ENCODE measurements around the gene PARD6A. TPM values are rescaled to one million over a fixed set of nuclear protein-coding genes. Genes with fewer than 3 reads are reported as not detected.

The PARD6A gene
- total RNA-seq, 1 donor from 2014 or later, result 2.2 TPM

DNA sequence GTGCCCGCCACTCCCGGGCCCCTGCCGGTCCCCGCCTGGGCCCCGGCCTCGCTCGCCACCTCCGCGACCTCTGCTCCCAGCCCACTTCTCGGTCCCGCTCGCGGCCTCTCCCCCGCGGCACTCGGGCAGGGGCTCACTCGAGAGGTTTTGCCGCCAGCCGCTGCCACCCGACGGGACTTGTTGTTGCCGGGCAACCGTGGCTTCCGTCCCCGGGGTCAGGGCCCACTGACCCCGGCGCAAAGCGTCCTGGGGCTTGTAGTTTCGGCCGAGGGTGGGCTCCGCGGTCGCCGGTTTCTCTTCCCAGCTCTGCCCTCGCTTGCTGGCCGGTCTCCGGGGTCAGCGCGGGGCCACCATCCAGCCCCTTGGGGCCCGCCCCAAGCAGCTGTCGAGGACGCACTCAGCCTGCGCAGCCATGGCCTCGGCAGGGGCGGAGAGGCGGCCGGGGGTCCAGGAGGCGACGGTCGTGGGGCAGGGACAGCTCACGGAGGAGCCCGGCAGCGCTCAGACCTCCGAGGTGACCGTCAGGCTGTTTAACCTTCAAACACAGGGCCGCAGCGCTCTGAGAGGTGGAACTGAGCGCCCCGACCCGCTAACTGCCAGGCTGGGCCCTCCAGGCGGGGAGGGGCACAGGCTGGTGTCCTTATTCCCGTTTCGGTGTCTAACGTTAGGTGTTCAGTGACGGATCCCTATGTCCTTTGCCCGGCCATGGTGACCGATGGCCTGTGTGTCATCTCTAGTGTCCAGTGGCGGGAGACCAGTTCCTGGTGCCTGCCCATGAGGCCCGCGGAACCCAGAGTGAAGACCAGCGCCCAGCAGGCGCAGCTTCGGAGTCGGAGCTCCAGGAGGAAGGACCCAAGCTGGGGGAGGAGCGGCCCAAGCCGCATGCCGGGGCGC, 6.0 kb downstream of the PARD6A start, which contains the start of the genes C16orf86 and ENKD1:
TSS of gene C16orf86 (plus strand) at position 256 of the 894 bp plus-strand sequence. CDS start at position 413, 157 bp downstream.
TSS of gene ENKD1 (minus strand) at position 192 of the 894 bp plus-strand sequence. CDS start 308 bp downstream, outside the sequence.
- DNase-seq, result peak; percentile 87

DNA sequence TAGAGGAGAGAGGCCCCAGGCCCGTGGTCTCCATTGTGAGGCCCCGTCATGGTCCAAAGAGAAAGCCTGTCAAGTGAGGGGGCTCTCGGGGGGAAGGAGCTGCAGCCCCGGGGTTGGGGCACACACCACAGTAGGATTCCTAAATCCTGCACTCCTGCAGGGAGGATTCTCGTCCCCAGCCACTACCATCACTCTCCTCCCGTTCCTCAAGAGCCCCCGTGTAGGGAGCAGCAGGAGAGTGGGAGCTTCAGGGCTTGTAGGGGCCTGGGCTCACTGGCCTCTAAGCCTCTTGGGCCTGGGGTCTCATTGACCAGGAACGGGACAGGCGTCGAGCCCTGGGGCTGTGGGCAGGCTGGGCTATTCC, 6.7 kb downstream of the PARD6A start:
- DNase-seq, result no peak

DNA sequence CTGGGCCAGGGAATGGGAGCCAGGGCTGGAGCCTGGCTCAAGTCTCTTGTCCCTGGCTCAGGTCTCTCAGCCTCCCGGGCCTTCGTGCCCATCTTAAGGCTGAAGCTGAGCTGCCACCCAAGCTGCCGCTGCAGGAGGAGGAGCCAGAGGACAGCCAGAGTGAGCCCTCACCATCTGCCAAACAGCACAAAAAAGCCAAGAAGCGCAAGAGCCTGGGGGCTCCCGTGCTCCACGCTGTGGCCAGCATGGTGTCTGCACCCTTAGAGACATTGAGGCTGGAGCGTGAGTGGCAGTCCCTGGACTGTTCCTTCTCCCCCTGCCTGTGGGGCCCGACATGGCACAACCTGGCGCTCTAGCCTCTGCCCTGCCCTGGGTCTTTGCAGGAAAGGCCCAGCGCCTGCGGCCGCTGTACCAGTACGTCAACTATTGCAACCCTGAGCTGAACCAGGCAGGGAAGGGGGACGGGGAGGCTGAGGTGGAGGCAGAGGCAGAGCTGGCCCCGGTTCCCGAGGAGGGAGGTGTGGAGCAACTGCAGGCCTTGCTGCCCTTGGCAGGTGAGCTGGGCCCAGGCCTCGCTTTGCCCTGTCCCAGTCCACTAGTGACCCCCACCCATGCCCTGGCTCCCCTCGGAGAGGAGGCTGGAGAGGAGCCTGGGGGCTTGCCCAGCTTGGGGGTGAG, 7.2 kb downstream of the PARD6A start:
- DNase-seq, result peak; percentile 95

DNA sequence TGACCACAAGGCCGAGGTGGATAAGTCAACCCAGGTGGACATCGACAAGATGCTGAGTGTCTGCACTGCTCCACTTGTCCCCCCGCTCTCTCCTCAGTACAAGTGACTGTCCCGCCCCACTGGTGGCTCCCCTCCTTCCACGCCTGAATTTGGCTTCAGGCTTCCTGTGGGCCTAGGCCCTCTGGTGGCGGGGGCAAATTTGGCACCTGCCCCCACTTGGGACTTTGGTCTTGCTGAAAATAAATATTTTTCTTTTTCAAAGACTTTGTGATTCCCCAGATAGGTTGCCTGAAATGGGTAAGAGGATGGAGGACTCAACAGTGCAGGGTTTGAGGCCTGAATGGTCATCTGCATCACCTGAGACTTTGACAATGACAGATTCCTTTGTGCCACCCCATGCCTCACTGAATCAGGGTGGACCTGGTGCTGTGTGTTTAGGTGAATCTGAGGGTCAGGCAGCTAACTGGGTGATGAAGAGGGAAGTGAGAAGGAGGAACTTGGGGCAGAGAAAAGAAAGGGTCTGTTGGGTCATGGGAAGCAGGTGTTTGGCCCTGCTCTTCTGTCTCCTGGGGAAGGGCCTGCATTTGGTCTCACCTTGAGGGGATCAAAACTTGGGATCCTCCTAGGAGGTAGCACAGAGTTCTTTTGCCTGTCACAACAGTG, 7.9 kb downstream of the PARD6A start:
- no peak for DNase-seq

DNA sequence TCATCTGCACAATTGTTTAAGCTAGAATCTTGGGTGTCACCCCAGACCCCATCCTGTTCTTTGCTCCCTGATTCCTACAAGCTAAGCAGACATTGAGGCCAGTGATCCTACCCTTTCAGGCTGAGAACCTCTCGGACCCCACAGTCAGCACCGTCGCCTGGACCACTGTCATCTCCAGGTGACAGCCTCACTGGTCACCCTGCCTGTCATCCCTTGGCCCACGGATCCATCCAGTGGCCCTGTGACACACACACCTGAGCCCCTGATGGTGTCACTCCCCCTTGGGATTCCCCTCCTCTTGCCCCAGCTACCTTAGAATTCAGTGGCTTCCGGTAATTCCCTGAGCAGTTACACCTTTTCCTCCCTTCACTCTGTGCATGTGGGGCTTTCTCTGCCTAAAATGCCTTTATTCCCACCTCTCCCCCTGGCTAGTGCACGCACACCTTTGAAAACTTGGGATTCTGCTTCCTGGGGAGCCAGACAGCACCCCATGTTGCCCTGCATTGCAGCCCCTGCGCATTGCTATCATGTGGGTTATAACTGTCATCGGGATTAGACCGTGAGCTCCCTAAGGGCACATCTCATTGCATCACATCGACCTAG, 8.8 kb downstream of the PARD6A start:
- no peak for DNase-seq

DNA sequence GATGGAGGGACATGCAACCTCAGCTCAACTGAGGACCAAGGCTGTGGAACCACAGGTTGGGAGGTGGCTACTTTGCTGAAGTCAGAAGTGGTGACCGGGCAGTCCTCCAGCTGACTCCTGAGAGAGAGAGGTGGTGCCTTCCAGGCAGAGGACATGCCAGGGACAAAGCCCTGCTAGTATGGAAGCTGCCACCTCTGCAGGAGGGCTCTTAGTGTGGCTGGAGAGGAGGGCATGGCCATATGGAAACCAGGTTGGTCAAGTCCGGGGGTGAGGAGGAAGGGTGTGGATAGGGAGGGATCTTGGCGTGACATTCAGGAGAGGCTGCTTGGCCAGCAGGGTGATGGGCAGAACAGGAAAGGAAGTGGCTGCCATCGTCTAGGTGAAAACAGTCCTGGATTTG, 11.5 kb downstream of the PARD6A start:
- no peak for DNase-seq

DNA sequence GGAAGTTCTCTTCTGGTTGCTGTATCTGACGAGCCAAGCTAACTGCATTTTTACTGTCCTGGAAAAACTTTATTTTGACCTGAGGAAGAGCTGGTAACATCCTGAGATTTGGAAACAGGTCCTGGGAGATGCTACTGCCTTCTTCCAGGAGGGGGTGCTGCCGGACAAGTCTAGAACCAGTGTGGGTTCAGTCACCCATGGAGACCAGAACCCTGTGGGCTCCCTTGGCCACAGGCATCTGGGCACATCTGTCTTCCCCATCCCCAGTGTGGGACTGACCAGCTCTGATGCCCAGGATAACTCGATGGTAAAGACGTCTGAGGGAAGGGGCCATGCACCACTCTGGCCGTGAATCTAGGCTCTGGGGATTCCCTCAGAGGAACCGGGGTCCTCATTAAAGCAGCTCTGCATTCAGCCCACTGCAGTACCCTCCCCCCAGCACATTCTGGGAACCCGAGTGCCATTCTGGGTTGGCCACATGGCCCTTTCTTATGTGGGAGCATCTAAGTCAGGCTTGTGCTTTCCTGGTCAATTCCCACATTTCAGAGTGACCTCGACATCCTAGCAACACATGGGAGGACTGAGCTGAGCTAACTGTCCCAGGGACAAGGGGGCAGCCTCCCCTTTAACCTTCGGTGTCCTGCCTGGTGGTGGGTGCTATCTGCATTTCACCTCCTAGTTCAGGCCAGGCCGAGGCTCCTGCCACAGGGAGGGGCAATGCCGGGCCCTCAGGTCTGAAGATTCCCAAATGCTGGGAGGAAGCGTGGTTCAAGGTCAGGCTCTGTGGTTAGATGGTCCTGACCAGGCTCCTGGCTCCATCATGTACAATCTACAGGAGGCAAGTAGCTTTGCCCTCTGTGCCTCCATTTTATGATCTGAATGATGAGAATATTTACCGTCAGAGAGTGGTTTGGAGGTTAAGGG, 12.2 kb downstream of the PARD6A start:
- DNase-seq, result peak; percentile 59

DNA sequence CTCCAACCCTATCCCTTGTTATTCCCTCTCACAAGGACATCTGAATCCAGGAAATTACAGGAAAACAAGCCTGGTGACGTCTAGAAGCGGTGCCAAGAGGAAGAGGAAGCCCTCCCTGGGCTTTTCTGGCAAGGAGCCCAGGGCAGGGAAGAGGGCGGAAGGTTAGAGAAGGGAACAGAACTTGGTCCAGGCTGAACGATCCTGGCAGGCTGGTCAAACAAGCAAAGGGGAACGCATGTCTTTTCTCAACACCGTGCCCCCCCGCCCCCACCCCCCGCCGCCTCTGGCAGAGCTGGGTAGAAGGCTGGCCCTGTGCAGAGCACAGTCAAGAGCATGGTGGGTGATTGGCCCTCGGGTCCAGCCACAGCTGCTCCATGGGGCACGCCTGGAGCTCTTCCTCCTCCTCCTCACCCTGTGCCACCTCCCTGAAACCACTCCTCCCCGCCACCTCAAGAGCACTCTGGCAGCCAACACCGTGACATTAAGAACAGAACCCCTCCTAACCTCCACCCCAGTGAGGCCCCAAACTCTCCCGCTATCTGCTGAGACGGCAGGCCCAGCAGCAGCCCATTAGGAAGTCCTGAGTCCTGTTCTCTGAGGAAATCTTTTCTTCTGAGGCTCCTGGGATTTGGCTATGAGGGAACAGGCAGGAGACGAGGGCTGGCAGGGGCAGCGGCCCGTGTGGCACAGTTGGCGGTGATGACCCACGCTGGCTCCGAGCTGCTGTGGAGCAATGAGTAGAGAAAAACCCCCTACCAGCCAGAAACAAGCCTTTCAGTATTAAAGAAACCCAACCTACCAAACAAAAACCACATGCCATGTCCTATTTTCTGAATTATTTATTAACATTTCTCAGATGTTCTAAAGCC, 13.2 kb downstream of the PARD6A start:
- DNase-seq, result peak; percentile 35

DNA sequence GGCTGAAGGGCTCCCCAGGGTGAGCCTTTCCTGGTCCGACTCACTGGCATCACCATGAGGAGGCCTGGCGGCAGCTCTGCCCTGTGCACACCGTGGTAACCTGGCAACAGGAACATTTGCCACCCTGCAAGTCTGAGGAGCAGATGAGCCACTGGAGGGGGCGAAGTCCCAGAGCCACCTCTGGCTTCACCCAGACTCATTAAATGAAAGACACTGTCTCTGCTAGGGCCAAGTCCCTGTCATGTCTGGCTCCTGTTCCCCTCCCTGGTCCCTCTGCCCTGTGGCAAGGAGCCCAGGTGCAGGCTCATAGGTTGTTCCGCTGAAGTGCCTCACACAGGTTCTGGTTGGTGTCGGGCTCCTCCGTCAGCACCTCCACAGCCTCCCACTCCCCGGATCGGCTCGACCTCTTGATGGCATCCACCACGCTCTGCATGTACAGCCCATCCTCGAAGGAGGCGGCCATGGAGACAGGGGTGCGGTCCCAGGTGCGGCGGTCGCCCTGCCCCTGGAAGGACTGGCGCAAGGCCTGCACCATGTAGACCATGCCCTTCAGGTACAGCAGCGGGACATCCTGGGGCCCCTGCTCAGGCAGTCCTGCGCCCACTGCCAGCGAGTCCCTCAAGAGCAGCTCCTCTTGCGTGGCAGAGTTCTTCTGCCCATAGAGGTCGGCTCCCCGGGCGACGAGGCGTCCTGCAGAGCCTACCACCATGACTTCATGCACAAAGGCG, 14.3 kb downstream of the PARD6A start:
- no peak for DNase-seq

DNA sequence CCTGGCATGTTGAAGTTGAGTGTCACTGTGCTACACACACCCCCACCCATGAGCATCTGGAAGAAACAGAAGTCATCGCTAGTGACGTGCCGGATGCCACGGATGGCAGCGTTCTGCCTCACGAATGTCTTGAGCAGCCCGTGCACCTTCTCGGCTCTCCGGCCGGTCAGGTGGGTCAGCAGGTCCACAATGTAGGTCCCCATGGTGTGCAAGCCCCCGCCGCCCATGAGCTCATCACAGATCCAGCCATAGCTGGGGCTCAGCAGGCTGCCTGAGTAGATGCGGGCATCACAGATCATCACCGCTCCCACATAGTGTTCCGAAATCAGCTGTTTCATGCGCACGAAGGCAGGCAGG, 14.8 kb downstream of the PARD6A start:
- no peak for DNase-seq

DNA sequence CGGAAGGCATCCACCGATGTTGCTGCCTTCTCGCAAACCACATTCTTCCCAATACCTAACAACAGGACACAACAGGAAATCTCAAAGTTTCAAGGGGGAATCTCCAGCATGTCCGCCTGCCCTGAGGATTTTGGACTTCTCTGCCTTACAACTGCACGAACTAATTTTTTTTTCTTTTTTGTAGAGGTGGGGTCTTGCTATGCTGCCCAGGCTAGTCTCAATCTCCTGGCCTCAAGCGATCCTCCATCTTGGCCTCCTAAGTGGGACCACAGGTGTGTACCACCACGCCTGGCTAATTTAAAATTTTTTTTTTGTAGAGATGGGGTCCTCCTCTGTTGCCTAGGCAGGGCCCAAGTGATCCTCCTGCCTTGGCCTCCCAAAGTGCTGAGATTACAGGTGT, 15.2 kb downstream of the PARD6A start:
- no peak for DNase-seq

DNA sequence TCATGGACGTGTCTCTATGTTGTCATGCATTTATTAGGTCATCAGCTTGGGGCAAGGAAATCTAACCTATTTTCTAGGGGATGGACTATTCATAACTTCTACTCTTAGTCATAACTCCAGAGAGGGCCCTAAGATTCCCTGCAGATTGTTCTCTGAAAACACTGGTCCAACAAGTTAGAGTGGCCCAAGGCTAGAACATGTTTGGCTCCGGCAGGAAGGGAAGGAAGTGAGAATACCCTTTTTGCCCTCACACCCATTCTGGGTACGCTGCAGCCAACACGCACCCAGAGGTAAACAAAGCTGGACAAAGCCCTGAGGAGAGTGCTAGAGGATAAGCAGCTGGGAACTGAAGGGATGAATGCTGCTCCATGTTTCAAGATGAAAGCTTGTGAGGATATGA, 15.8 kb downstream of the PARD6A start:
- DNase-seq, result no peak

DNA sequence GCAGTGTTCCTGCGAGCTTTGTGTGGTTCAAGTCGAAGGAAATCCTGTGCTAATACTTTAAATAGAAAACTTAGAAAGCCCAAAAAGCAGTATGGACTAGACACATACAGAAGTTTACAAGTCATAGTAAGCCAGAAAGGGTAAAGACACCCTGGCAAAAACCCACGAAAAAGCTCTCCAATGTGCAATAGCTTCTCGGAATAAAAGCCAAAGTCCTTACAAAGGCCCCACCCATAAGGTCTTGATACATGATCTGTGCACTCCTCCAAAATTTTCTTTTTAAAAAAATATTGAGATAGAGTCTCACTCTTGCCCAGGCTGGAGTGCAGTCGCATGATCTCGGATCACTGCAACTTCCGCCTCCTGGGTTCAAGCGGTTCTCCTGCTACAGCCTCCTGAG, 16.2 kb downstream of the PARD6A start:
- DNase-seq, result no peak

DNA sequence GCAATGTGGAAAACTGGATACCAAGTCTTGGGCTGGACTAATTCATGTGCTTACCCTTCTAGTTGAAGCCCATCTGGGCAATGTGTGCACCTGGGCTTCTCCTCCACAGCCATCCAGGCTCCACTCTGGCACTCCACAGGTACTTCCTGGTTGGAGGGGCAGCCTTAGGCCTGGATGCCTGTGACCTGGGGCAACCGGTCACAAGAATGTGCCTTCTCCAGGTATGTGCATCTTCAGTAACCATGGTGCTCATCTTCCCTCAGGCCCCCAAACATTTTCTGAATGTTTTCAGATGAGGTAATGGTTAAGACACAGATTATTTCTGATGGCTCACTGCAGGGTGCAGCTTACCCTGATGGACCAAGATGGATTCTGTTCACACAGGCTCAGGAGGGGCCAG, 17.0 kb downstream of the PARD6A start:
- DNase-seq, result no peak

DNA sequence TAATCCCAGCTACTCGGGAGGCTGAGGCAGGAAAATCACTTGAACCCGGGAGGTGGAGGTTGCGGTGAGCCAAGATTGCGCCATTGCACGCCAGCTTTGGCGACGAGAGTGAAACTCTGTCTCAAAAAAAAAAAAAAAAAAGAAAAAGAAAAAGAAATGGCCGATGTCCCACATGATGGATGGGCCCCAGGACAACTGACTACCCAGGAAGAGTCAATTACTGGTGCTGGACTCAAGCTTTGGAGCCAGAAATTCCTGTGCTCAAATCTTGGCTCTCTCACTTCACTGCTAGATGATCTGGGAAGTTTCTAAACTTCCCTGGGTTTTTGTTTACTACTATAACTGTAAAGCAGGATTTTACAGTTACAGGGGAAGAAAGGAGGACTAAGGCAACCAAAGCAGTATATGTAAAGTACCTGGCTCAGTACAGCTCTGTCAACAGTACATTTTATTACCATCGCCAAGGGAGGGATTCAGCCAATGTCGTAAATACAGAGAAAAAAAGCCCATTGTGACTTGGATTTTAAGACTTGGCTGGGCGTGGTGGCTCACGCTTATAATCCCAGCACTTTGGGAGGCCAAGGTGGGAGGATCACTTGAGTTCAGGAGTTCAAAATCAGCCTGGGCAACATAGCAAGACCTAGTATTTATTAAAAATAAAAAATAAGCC, 17.7 kb downstream of the PARD6A start:
- no peak for DNase-seq

DNA sequence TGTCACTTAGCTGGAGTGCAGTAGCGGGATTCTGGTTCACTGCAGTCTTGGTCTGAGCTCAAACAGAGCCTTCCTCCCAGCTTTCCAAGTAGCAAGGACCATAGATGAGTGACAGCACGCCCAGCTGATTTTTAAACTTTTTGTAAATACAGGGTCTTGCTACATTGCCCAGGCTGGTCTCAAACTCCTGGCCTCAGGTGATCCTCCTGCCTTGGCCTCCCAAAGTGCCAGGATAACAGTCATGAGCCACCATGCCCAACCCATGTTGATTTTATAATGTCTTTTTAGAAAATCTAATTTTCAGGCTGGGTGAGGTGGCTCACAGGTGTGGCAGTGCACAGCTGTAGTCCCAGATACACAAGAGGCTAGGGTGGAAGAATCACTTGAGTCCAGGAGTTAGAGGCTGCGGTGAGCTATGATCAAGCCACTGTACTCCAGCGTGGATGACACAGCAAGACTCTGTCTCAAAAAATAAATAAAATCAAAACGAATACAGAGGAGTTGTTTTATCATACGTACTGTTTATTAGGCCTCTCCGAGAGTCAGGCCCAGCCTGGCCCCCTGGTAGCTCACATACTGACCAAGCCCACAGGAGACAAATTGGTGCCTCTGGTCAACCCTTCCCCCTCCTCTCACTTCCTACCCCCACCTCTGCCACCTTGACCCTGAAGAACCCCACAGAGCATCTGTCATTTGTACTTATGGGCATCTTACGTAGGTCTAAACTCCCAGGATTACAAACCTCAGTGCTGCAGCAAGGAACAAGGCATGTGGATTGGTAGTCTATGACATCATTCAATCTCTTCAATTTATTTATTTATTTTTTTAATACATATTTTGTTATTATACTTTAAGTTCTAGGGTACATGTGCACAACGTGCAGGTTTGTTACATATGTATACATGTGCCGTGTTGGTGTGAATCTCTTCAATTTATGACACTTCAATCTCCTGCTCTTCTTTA, 19.5 kb downstream of the PARD6A start:
- DNase-seq, result no peak

DNA sequence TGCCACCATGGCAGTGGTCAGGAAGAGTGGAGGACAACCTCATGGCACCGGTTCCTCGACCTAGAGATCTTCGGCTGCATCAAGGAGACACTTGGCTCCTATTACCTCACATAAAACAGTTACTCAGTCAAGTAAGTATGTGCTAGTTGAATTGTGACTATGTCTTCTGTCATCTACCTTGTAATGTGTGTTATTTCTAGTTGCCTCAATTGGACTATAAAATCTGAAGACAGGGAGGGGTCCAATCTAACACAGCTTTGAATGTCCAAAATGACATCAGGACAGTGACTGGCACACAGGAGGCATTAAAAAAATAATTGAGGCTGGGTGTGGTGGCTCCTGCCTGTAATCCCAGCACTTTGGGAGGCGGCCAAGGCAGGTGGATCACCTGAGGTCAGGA, 23.0 kb downstream of the PARD6A start:
- no peak for DNase-seq
